Aorta (tissue), 5 donors: Measurements from ENCODE around the gene HPSE2. TPM values are rescaled to one million over a fixed set of nuclear protein-coding genes. Genes with fewer than 3 reads are reported as not detected.

ENCODE experiments used
- ATAC-seq: fragments of 200-7000 bp; cut with Tn5 transposase; one replicate; pipeline ENCODE4 v1.9.1; 2022; ENCODE audit warnings: moderate library complexity; ENCODE audit not compliant: low FRiP score
- DNase-seq, 2 donors: peaks; one replicate each; pipeline ENCODE4 v3.0.0-alpha.2; 2020
- H3K27ac ChIP-seq, 2 donors: one replicate each; pipeline ENCODE4 v1.5.1; 2013; ENCODE audit warnings: low read length in 2 of 2, mild to moderate bottlenecking in 2 of 2, moderate library complexity in 2 of 2, control low read depth in 1 of 2, inconsistent platforms in 1 of 2, low read depth in 1 of 2
- H3K27me3 ChIP-seq, 2 donors: one replicate each; pipeline ENCODE4 v1.6.1; 2013; ENCODE audit warnings: control low read depth in 1 of 2, low read length in 1 of 2, mild to moderate bottlenecking in 1 of 2, moderate library complexity in 1 of 2; ENCODE audit not compliant: insufficient read depth in 2 of 2, control insufficient read depth in 1 of 2
- H3K36me3 ChIP-seq, 2 donors: one replicate each; pipeline ENCODE4 v1.6.1; 2013; ENCODE audit warnings: control low read depth in 1 of 2, low read length in 1 of 2, mild to moderate bottlenecking in 1 of 2; ENCODE audit not compliant: insufficient read depth in 2 of 2, control insufficient read depth in 1 of 2
- H3K4me1 ChIP-seq, 2 donors: one replicate each; pipeline ENCODE4 v1.6.1; 2013; ENCODE audit warnings: low read length in 2 of 2, control low read depth in 1 of 2, mild to moderate bottlenecking in 1 of 2, moderate library complexity in 1 of 2; ENCODE audit not compliant: insufficient read depth in 2 of 2, control insufficient read depth in 1 of 2
- H3K4me3 ChIP-seq, 2 donors: one replicate each; pipeline ENCODE4 v1.5.1; 2013; ENCODE audit warnings: low read length in 2 of 2, control low read depth in 1 of 2, mild to moderate bottlenecking in 1 of 2
- H3K9me3 ChIP-seq: one replicate; pipeline ENCODE4 v1.6.1; 2013; ENCODE audit warnings: mild to moderate bottlenecking, low read length; ENCODE audit not compliant: control insufficient read depth
- WGBS, 2 donors: extraction: QIAGEN DNeasy Blood & Tissue Kit; methylation state at CpG; one replicate each; pipeline ENCODE4 v1.1.7; 2013; 5-methylcytosine and 5-hydroxymethylcytosine counted together
- intact Hi-C, 2 donors: fragments of 100-400 bp; cut with DNase I; formaldehyde crosslinking; loops; one replicate each; pipeline versions ENCODE4 v1.14.2 to v1.15.0; 2022
- polyA plus RNA-seq, 2 donors: library from polyadenylated mRNA; stranded (reverse); fragments of 200-250 nt; gene quantifications; one replicate each; pipeline ENCODE4 v1.2.3, GENCODE V29; 2013
- total RNA-seq, 2 donors: library from RNA; stranded (reverse); fragmentation: NEBNext Ultra II Directional; extraction: Animal tissue kit (Norgen Biotek cat#: 25700); gene quantifications; one replicate each; pipeline ENCODE4 v1.2.1, GENCODE V29; 2021
- donor health status: healthy with polysubstance abuse.
- donor health status: Bipolar disorder and iron deficiency.
- donor health status: DM: no; HTN: no; CAD: no.
- donor health status: DM: no; HTN: no; CAD: no.
- donor health status: DM: yes; HTN: yes; CAD: no.

HPSE2 gene
- total and polyA plus RNA-seq, 4 donors, result 1.2 to 22.0 (median 4.8) TPM

- Histone ChIP-seq H3K9me3 (no peaks in the 10 kb centered on the region), H3K4me3 (no peak overlapping the region), H3K36me3 (peaks cover 0 to 2% of the 10 kb centered on the region in 2 donors), H3K4me1 (no peaks in the 10 kb centered on the region), H3K27ac (no peak overlapping the region), H3K27me3 (no peaks in the 10 kb centered on the region)
- intact Hi-C loops, result loop anchor here in 1 of 2 donors (10.0 kb wide), 2 partner anchors 105 to 155 kb away; partner anchors contain the start of gene LOXL4
- ATAC-seq, result no peak
- WGBS, 2 donors, result 93 to 94% methylated on average over 17 of the region's 17 CpGs
- DNase-seq, result no peak
These were observed 816.0 kb downstream of the HPSE2 start for GRCh38 chr10:98419469-98420261.

GRCh38 chr10:98418665-98419468, 816.8 kb downstream of the HPSE2 start:
- peak in 1 of 2 donors; percentile 73 for DNase-seq
- Histone ChIP-seq H3K9me3 (no peaks in the 10 kb centered on the region), H3K27ac (no peak overlapping the region), H3K36me3 (peaks cover 0 to 2% of the 10 kb centered on the region in 2 donors), H3K27me3 (no peaks in the 10 kb centered on the region), H3K4me3 (no peak overlapping the region), H3K4me1 (no peaks in the 10 kb centered on the region)
- ATAC-seq, result no peak
- intact Hi-C loops, result loop anchor here in 1 of 2 donors (10.0 kb wide), 2 partner anchors 104 to 154 kb away; partner anchors contain the start of gene LOXL4
- 88 to 90% methylated on average over 18 of the region's 18 CpGs for WGBS, 2 donors

GRCh38 chr10:98417973-98418664, 817.5 kb downstream of the HPSE2 start:
- Histone ChIP-seq H3K36me3 (peaks cover 0 to 2% of the 10 kb centered on the region in 2 donors), H3K27ac (no peak overlapping the region), H3K4me3 (no peak overlapping the region), H3K4me1 (no peaks in the 10 kb centered on the region), H3K27me3 (no peaks in the 10 kb centered on the region), H3K9me3 (no peaks in the 10 kb centered on the region)
- no peak for ATAC-seq
- peak in 1 of 2 donors; percentile 73 for DNase-seq
- 83 to 85% methylated on average over 21 of the region's 21 CpGs for WGBS, 2 donors
- intact Hi-C loops, result loop anchor here in 1 of 2 donors (10.0 kb wide), 2 partner anchors 103 to 153 kb away; partner anchors contain the start of gene LOXL4

DNA sequence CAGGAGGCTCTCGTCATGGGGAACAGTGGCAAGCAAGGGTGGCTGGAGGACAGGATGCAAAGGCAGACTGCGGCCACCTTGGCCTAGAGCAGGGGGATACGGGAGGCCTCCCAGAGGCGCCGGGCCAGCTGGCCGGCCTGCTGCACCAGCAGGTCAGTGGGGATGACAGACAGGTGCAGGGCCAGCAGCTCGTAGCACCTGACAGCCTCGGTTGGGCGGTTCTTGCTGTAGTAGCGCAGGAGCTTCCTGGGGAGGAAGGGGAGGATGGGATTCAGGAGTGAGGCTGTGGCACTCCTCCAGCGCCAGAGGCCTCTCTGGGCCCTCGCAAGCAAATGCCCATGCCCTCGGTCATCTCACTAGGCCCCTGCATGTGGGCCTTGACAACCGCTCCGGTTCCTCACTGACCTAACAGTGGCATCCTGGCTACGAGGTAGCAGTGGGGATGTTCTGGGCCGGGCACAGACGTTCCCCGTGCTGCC, 818.1 kb downstream of the HPSE2 start:
- DNase-seq, result peak in 1 of 2 donors; percentile 59
- H3K27ac ChIP-seq, result no peak overlapping the region
- H3K4me1 ChIP-seq, result no peaks in the 10 kb centered on the region
- no peak for ATAC-seq
- H3K4me3 ChIP-seq, result no peak overlapping the region
- intact Hi-C loops, result loop anchor here in 1 of 2 donors (10.0 kb wide), 2 partner anchors 103 to 153 kb away; partner anchors contain the start of gene LOXL4
- H3K36me3 ChIP-seq, result peaks cover 0 to 2% of the 10 kb centered on the region in 2 donors
- WGBS, 2 donors, result 87 to 90% methylated on average over 19 of the region's 19 CpGs
- H3K27me3 ChIP-seq, result no peaks in the 10 kb centered on the region
- no peaks in the 10 kb centered on the region for H3K9me3 ChIP-seq

DNA sequence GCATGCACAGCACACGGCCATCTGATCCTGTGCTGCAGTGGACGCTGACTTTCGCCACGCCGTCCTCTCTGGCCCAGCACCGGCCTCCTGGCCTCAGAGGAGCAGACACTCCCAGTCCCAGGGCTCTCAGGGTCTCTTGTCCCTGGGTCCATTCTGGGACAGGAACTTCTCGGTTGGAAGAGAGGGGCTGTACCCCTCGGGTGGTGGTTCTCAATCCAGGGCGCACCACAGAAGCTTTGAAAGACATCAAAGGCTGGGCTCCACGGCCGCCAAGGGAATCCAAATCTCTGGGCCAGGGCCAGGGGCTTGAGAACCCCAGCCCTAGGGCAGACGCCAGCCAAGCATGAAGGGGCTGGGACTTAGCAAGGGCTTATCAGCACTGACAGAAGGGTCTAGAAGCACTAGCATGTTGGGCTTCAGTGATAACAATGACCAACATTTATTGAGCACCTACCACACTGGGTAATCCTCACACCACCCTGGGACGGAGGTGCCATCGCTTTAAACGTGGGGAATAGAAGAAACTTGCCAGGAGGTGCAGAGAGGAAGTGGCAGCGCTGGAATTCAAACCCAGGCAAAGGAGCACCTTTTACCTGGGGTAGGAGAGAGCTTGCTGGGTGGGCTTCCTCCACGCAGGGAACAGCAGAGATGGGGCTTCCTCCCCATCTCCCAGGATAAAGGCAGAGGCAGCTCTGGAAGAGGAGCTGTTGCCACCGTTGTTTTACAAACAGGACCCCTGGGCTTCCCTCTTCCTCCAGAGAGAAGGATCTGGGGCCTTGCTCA, 818.9 kb downstream of the HPSE2 start:
- DNase-seq, result peak in 1 of 2 donors; percentile 55
- no peak overlapping the region for H3K27ac ChIP-seq
- intact Hi-C loops, result loop anchor here in 1 of 2 donors (10.0 kb wide), 2 partner anchors 102 to 152 kb away; partner anchors contain the start of gene LOXL4

DNA sequence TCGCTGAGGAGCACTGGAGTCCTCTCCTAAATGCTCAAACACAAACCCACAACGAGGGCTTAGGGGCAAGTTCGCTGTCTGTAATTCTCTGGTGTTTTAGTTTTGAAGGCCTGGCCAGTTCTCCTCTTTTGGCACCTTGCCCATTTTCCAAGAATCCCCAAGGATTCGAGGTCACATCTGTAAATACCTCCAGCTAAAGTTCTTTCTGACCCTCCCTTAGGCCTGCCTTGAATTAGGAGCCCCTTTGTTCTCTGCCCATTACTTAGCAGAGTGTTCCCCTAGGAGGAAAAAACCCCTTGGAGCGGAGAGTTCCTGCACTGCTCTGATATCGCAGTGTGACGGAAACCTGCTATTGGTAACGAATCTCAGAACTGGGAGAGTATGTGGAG, 819.9 kb downstream of the HPSE2 start:
- H3K36me3 ChIP-seq, result peaks cover 0 to 2% of the 10 kb centered on the region in 2 donors
- H3K27me3 ChIP-seq, result no peaks in the 10 kb centered on the region
- H3K4me3 ChIP-seq, result no peak overlapping the region
- intact Hi-C loops, result loop anchor here in 1 of 2 donors (10.0 kb wide), 2 partner anchors 101 to 151 kb away; partner anchors contain the start of gene LOXL4
- H3K4me1 ChIP-seq, result no peaks in the 10 kb centered on the region
- H3K9me3 ChIP-seq, result no peaks in the 10 kb centered on the region
- H3K27ac ChIP-seq, result peak overlapping the region in 1 of 2 donors; percentile 15
- WGBS, 2 donors, result 67 to 68% methylated on average over 8 of the region's 8 CpGs
- DNase-seq (no peak), ATAC-seq (no peak)

More for the DNA sequence above, 818.9 kb downstream of the HPSE2 start:
- WGBS, 2 donors, result 89% methylated on average over 18 of the region's 18 CpGs
- no peaks in the 10 kb centered on the region for H3K9me3 ChIP-seq
- no peak for ATAC-seq
- H3K4me1 ChIP-seq, result no peaks in the 10 kb centered on the region
- H3K27me3 ChIP-seq, result no peaks in the 10 kb centered on the region
- H3K36me3 ChIP-seq, result peaks cover 0 to 2% of the 10 kb centered on the region in 2 donors
- H3K4me3 ChIP-seq, result no peak overlapping the region

- H3K9me3 ChIP-seq, result no peaks in the 10 kb centered on the region
- intact Hi-C loops, result loop anchor here in 1 of 2 donors (10.0 kb wide), 2 partner anchors 100 to 150 kb away; partner anchors contain the start of gene LOXL4
- H3K4me1 ChIP-seq, result no peaks in the 10 kb centered on the region
- peak within 1 kb of the TSS in 1 of 2 donors; percentile 22 for H3K27ac ChIP-seq
- DNase-seq, result peak; percentile 96
- peak within 1 kb of the TSS; percentile 14 to 56 for H3K4me3 ChIP-seq
- no peaks in the 10 kb centered on the region for H3K27me3 ChIP-seq
- ATAC-seq, result peak; percentile 95
- WGBS, 2 donors, result 30 to 31% methylated on average over 25 of the region's 25 CpGs
- peaks cover 0 to 2% of the 10 kb centered on the region in 2 donors for H3K36me3 ChIP-seq
These were observed 820.5 kb downstream of the HPSE2 start, which contains the start of gene PYROXD2 for GRCh38 chr10:98414932-98415730. TSS of gene PYROXD2 (minus strand) at chr10:98415182. CDS start at chr10:98415135, 47 bp downstream.
